ENCODE data around the gene SLC25A22. TPM values are rescaled to one million over a fixed set of nuclear protein-coding genes. Genes with fewer than 3 reads are reported as not detected.

The SLC25A22 gene
- polyA plus RNA-seq, 1 of the 3 experiments (the other 2 are of a cell fraction): 50.9 TPM

GRCh38 chr11:769887-770641, 28.0 kb downstream of the SLC25A22 start (continued):
- TF ChIP-seq EP300 (IDR thresholded peaks at IDR 0.05; ENCODE audit: borderline replicate concordance in 1 of 2, low read depth in 1 of 2, low read length in 1 of 2) (no peak), TCF12 (IDR thresholded peaks at IDR 0.05) (no peak), SIN3A (IDR thresholded peaks at IDR 0.05; ENCODE audit: borderline replicate concordance, low read depth, low read length) (no peak)

GRCh38 chr11:767238-767637, 30.8 kb downstream of the SLC25A22 start:
- Histone ChIP-seq H2AFZ (ENCODE audit: low read depth) (no peak overlapping the region), H3K4me1 (ENCODE audit: control insufficient read depth in 1 of 2, insufficient read depth in 2 of 2, low read depth in 1 of 2, low read length in 1 of 2) (peaks cover 5 to 7% of the 10 kb centered on the region in 2 experiments; a peak in 2 of 4 replicates), H3K4me3 (ENCODE audit: low read depth in 2 of 2, low read length in 1 of 2) (no peak overlapping the region), H3K36me3 (replicated peaks in 1 of 2; ENCODE audit: control insufficient read depth in 1 of 2, insufficient read depth in 2 of 2, low read length in 1 of 2) (peaks cover 13 to 59% of the 10 kb centered on the region in 2 experiments), H3K4me2 (no peak overlapping the region), H3K9ac (no peak overlapping the region), H3K9me2 (no peaks in the 10 kb centered on the region), H3F3A (replicated peaks; ENCODE audit: insufficient read depth) (peaks cover 15% of the 10 kb centered on the region), H3K27ac (ENCODE audit: low read depth in 2 of 2, low read length in 1 of 2) (no peak overlapping the region), H4K20me1 (ENCODE audit: insufficient read depth) (peaks cover 10% of the 10 kb centered on the region), H3K79me2 (ENCODE audit: insufficient read depth) (peaks cover 13% of the 10 kb centered on the region), H3K9me3 (no peaks in the 10 kb centered on the region), H3K27me3 (ENCODE audit: insufficient read depth) (no peaks in the 10 kb centered on the region)
- TF ChIP-seq RFX5 (IDR thresholded peaks at IDR 0.05; ENCODE audit: low read length): no peak
- TF ChIP-seq SIN3A (IDR thresholded peaks at IDR 0.05; ENCODE audit: borderline replicate concordance, low read depth, low read length): no peak
- no peak for TF ChIP-seq NRF1 (IDR thresholded peaks at IDR 0.05; ENCODE audit: low read depth, low read length)
- TF ChIP-seq GATA2 (CRISPR knock-in tag; IDR thresholded peaks at IDR 0.05): no peak
- TF ChIP-seq CTCF (IDR thresholded peaks at IDR 0.05): no peak
- TF ChIP-seq PBX3 (IDR thresholded peaks at IDR 0.05): no peak
- TF ChIP-seq RXRA (IDR thresholded peaks at IDR 0.05; ENCODE audit: borderline replicate concordance, low read depth): no peak
- TF ChIP-seq TEAD4 (IDR thresholded peaks at IDR 0.05; ENCODE audit: borderline replicate concordance, insufficient read depth): no peak
- TF ChIP-seq RAD21 (IDR thresholded peaks at IDR 0.05; ENCODE audit: low read length): no peak
- ChIA-PET CTCF (interaction anchor here (1.5 to 6.3 kb wide), 2 partner anchors 9 to 13 kb away, joined by 3 to 31 read pairs; partner anchors contain the start of gene GATD1), POLR2A (no interaction called here)
- DNase-seq: no peak
- WGBS (ENCODE audit: low lambda C conversion rate): 96% methylated on average over 11 of the region's 11 CpGs

- no peak overlapping the region for H3K27ac ChIP-seq (ENCODE audit: low read depth in 2 of 2, low read length in 1 of 2)
- no peak overlapping the region for H3K9ac ChIP-seq
- H3K36me3 ChIP-seq (replicated peaks in 1 of 2; ENCODE audit: control insufficient read depth in 1 of 2, insufficient read depth in 2 of 2, low read length in 1 of 2): peaks cover 13 to 57% of the 10 kb centered on the region in 2 experiments
- peaks cover 5 to 9% of the 10 kb centered on the region in 2 experiments; a peak in 2 of 4 replicates for H3K4me1 ChIP-seq (ENCODE audit: control insufficient read depth in 1 of 2, insufficient read depth in 2 of 2, low read depth in 1 of 2, low read length in 1 of 2)
- peaks cover 19% of the 10 kb centered on the region for H3F3A ChIP-seq (replicated peaks; ENCODE audit: insufficient read depth)
- peaks cover 12% of the 10 kb centered on the region for H3K79me2 ChIP-seq (ENCODE audit: insufficient read depth)
- no peaks in the 10 kb centered on the region for H3K27me3 ChIP-seq (ENCODE audit: insufficient read depth)
- no peak overlapping the region for H3K4me2 ChIP-seq
- POLR2A ChIA-PET: no interaction called here
- no peaks in the 10 kb centered on the region for H3K9me2 ChIP-seq
- no peak overlapping the region for H3K4me3 ChIP-seq (ENCODE audit: low read depth in 2 of 2, low read length in 1 of 2)
- 84% methylated on average over 2 of the region's 2 CpGs for WGBS (ENCODE audit: low lambda C conversion rate)
- H2AFZ ChIP-seq (ENCODE audit: low read depth): no peak overlapping the region
- no peaks in the 10 kb centered on the region for H3K9me3 ChIP-seq
- DNase-seq: no peak
- peaks cover 9% of the 10 kb centered on the region for H4K20me1 ChIP-seq (ENCODE audit: insufficient read depth)
- CTCF ChIA-PET: interaction anchor here (1.5 to 6.3 kb wide), 2 partner anchors 9 to 13 kb away, joined by 3 to 31 read pairs; partner anchors contain the start of gene GATD1
- no peak for TF ChIP-seq POLR2AphosphoS5 (IDR thresholded peaks at IDR 0.05; ENCODE audit: low read depth, low read length)
- no peak for TF ChIP-seq CTCF (IDR thresholded peaks at IDR 0.05)
- TF ChIP-seq RFX5 (IDR thresholded peaks at IDR 0.05; ENCODE audit: low read length): no peak
- no peak for TF ChIP-seq RAD21 (IDR thresholded peaks at IDR 0.05; ENCODE audit: low read length)
- TF ChIP-seq MXI1 (IDR thresholded peaks at IDR 0.05; ENCODE audit: low read depth, low read length): no peak
- TF ChIP-seq PBX3 (IDR thresholded peaks at IDR 0.05): no peak
- no peak for TF ChIP-seq USF1 (IDR thresholded peaks at IDR 0.05; ENCODE audit: borderline replicate concordance, low read depth)
These were observed 31.2 kb downstream of the SLC25A22 start for GRCh38 chr11:766936-767210.
